Endothelial cell of umbilical vein (primary cell): Measurements from ENCODE around the gene ETV3. TPM values are rescaled to one million over a fixed set of nuclear protein-coding genes. Genes with fewer than 3 reads are reported as not detected.

Experiments used
- BruUV-seq: library from RNA; stranded (reverse); fragments of 400-500 nt; replicated peaks from 2 replicates; lab custom pipeline; 2021; lab: Mats Ljungman, UMichigan
- CTCF ChIA-PET: fragments of 300-600, 350-600 bp; sonication (Branson Sonifier 250); formaldehyde crosslinking; loops from one replicate; lab custom pipeline; 2021; ENCODE audit warnings: antibody characterized with exemption, inconsistent platforms; lab: Charles Lee
- POLR2A ChIA-PET: fragments of 300-600, 350-600 bp; sonication (Branson Sonifier 250); formaldehyde crosslinking; loops from one replicate; lab custom pipeline; 2021; ENCODE audit warnings: antibody characterized with exemption, inconsistent platforms; lab: Charles Lee
- DNase-seq: peaks from one replicate; pipeline ENCODE4 v3.0.0-alpha.2; 2011; ENCODE audit warnings: low read depth, low spot score
- FAIRE-seq: peaks from 2 replicates; lab custom pipeline; 2011; peaks lifted over from hg19 to GRCh38; lab: Jason Lieb, UNC
- H2AFZ ChIP-seq: 2 replicates; pipeline ENCODE4 v1.6.0; 2012; ENCODE audit warnings: low read depth, low read length, control low read depth, inconsistent platforms
- H3K27ac ChIP-seq: 2 replicates; pipeline ENCODE4 v1.5.1; 2011; ENCODE audit warnings: low read depth, mild to moderate bottlenecking, control low read depth, low read length, moderate library complexity; ENCODE audit not compliant: insufficient read depth
- H3K27me3 ChIP-seq, 2 experiments: 2 replicates each; pipeline versions ENCODE4 v1.6.0 to v1.6.1; 2011; ENCODE audit warnings: low read length in 2 of 2, mixed read lengths in 1 of 2; ENCODE audit not compliant: control insufficient read depth in 2 of 2, insufficient read depth in 2 of 2
- H3K36me3 ChIP-seq, 2 experiments: 2 replicates in 1 of 2; 3 replicates in 1 of 2; pipeline ENCODE4 v1.5.1; 2011; ENCODE audit warnings: low read length in 2 of 2, mild to moderate bottlenecking in 1 of 2, moderate library complexity in 1 of 2; ENCODE audit not compliant: control insufficient read depth in 2 of 2, insufficient read depth in 2 of 2; ENCODE audit errors: extremely low read depth in 1 of 2
- H3K4me1 ChIP-seq: 3 replicates; pipeline ENCODE4 v1.5.1; 2011; ENCODE audit warnings: mild to moderate bottlenecking, low read length; ENCODE audit not compliant: control insufficient read depth, insufficient read depth; ENCODE audit errors: extremely low read depth
- H3K4me2 ChIP-seq: 2 replicates; pipeline ENCODE4 v1.6.1; 2011; ENCODE audit warnings: low read length, control low read depth, mixed read lengths; ENCODE audit not compliant: insufficient read depth
- H3K4me3 ChIP-seq, 3 experiments: fragments of 200-600 bp in 1 of 3; sonication (generic), shearing (Covaris generic) in 1 of 3; replicated peaks in 1 of 3; 2 replicates each; pipeline ENCODE4 v1.5.1; 2011 to 2016; ENCODE audit warnings: control low read depth in 3 of 3, low read length in 3 of 3, mild to moderate bottlenecking in 2 of 3, inconsistent platforms in 1 of 3, low read depth in 1 of 3, moderate library complexity in 1 of 3; ENCODE audit not compliant: insufficient read depth in 1 of 3
- H3K79me2 ChIP-seq: 2 replicates; pipeline ENCODE4 v1.6.0; 2012; ENCODE audit warnings: low read length, inconsistent platforms; ENCODE audit not compliant: control insufficient read depth, insufficient read depth
- H3K9ac ChIP-seq: replicated peaks from 2 replicates; pipeline ENCODE3; 2011; ENCODE audit warnings: low read length, control low read depth; ENCODE audit not compliant: insufficient read depth; ENCODE audit errors: extremely low read depth
- H3K9me1 ChIP-seq: replicated peaks from 3 replicates; pipeline ENCODE4 v1.6.0; 2011; ENCODE audit warnings: mild to moderate bottlenecking, low read length; ENCODE audit not compliant: control insufficient read depth, insufficient read depth; ENCODE audit errors: extremely low read depth
- H3K9me3 ChIP-seq: replicated peaks from 2 replicates; pipeline ENCODE4 v1.5.1; 2012; ENCODE audit warnings: low read length, inconsistent platforms; ENCODE audit not compliant: control insufficient read depth, insufficient read depth
- H4K20me1 ChIP-seq: replicated peaks from 2 replicates; pipeline ENCODE3; 2011; ENCODE audit warnings: mild to moderate bottlenecking, low read length; ENCODE audit not compliant: control insufficient read depth, insufficient read depth; ENCODE audit errors: extremely low read depth
- EZH2 ChIP-seq: IDR thresholded peaks from 2 replicates; pipeline ENCODE4 v1.6.1; 2012; ENCODE audit warnings: borderline replicate concordance, low read depth, mild to moderate bottlenecking, moderate library complexity, low read length, inconsistent platforms; ENCODE audit not compliant: severe bottlenecking
- FOS ChIP-seq: IDR thresholded peaks from 2 replicates; pipeline ENCODE4 v1.6.1; 2011; ENCODE audit warnings: mild to moderate bottlenecking, low read length, moderate library complexity, borderline replicate concordance; ENCODE audit not compliant: insufficient read depth
- GATA2 ChIP-seq: IDR thresholded peaks from 2 replicates; pipeline ENCODE4 v1.7.0; 2011; ENCODE audit warnings: low read depth, mild to moderate bottlenecking, moderate library complexity, mixed read lengths, low read length; ENCODE audit not compliant: insufficient read length, insufficient read depth
- JUN ChIP-seq: IDR thresholded peaks from 2 replicates; pipeline ENCODE4 v1.6.1; 2011; ENCODE audit warnings: borderline replicate concordance, low read depth; ENCODE audit not compliant: insufficient read length, insufficient read depth
- POLR2AphosphoS5 ChIP-seq: IDR thresholded peaks from 2 replicates; pipeline ENCODE4 v1.6.1; 2012; ENCODE audit warnings: low read depth, mild to moderate bottlenecking, control low read depth, low read length, moderate library complexity; ENCODE audit not compliant: insufficient read depth
- dilution Hi-C: fragments of 300-500 bp; cut with MboI; formaldehyde crosslinking; loops from one replicate; pipeline ENCODE4 v1.15.0; 2019; ENCODE audit warnings: low sequenced_read_pairs; ENCODE audit not compliant: extremely low pct_ligation_motif_present
- intact Hi-C: fragments of 100-400 bp; cut with micrococcal nuclease; formaldehyde crosslinking; loops from one replicate; pipeline ENCODE4 v1.10.0; 2022
- polyA plus RNA-seq, 4 experiments: library from polyadenylated mRNA; depleted of rRNA in 3 of 4; stranded (reverse) in 3 of 4; unstranded in 1 of 4; fragments of >200 nt; gene quantifications; 2 replicates each; pipeline versions ENCODE4 v1.2.1 to v1.2.3, GENCODE V29; 2011 to 2012; ENCODE audit warnings: missing spikeins in 1 of 4
- total RNA-seq: library from RNA; stranded (reverse); gene quantifications from 2 replicates; pipeline ENCODE4 v1.2.3, GENCODE V29; 2021
- TF ChIP-seq, protein P1 (sequence below): IDR thresholded peaks from 2 replicates; pipeline ENCODE4 v1.6.1; 2011; ENCODE audit not compliant: insufficient read depth, insufficient read length

The ETV3 gene
- total and polyA plus RNA-seq, 2 donors (not counting 3 experiments of a cell fraction or from before 2014, with no cell fraction given): 6.8 to 22.3 TPM

GRCh38 chr1:157106813-157107189, 31.4 kb downstream of the ETV3 start:
- no peak for FAIRE-seq
- no peak overlapping the region for H3K9ac ChIP-seq
- H3K4me2 ChIP-seq: no peak overlapping the region

DNA sequence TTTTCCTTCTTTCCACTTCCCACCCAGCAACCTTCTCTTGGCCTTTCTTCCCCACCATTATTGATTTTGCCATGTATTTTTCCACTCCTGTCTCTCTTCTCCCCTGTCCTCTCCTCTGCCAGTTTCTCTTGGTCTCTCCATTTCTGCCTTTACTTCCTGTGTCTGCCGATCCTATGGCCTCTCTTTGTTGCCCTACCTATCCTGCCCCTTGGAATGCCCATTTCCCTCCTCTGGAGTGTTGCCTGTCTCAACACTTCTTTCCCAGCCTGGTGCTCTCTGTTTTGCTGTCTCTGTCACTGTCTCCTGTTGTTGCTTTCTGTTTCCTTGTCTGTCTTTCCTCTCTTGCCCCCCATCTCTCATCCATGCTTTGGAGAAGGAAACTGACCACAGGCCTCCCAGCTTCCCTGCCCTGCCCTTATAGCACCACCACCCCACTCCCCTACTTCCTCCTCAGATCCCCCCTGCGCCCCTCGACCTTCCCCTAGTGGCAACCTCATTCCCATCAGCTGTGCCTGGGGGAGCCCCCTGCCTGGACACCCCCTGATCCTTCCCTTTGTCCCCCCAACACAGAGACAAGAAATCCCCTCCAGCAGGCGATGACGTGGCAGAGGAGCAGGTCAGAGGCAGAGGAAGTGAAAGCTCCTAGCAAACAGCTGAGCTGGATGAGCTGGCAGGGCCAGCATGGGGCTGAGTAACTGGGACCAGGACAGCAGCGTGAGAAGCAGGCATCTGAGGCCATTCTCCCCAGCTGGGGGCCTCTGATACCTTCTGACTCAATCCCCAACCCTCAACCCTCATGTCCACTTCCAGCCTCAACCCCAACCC, 32.0 kb downstream of the ETV3 start:
- peak; percentile 76 for TF ChIP-seq FOS
- no peak for TF ChIP-seq GATA2
- TF ChIP-seq POLR2AphosphoS5: peak; percentile 19
- peak; percentile 4 for TF ChIP-seq JUN
- peak overlapping the region; percentile 93 for H2AFZ ChIP-seq
- intact Hi-C loops: loop anchor here (1.0 kb wide), 1 partner anchor 50 kb away; no protein-coding TSS in a partner anchor
- H4K20me1 ChIP-seq: no peaks in the 10 kb centered on the region
- H3K79me2 ChIP-seq: no peaks in the 10 kb centered on the region
- H3K9me3 ChIP-seq: no peaks in the 10 kb centered on the region
- no TSS peak for BruUV-seq
- H3K36me3 ChIP-seq: no peaks in the 10 kb centered on the region
- peaks cover 11% of the 10 kb centered on the region for H3K4me1 ChIP-seq
- ChIA-PET CTCF (interaction anchor here (0.6 to 14.4 kb wide), 6 partner anchors 11 to 50 kb away, joined by 3 to 160 read pairs (median 6); partner anchors contain the start of gene ETV3), POLR2A (no interaction called here)
- H3K27me3 ChIP-seq: peaks cover 4% of the 10 kb centered on the region in 2 experiments
- dilution Hi-C loops: no loop called here
- DNase-seq: peak; percentile 67
- H3K9ac ChIP-seq: no peak overlapping the region
- H3K27ac ChIP-seq: peak overlapping the region; percentile 35
- no peak overlapping the region for H3K4me3 ChIP-seq
- no peaks in the 10 kb centered on the region for H3K9me1 ChIP-seq
- H3K4me2 ChIP-seq: no peak overlapping the region
- FAIRE-seq: peak; percentile 85

More at GRCh38 chr1:157106813-157107189, 31.4 kb downstream of the ETV3 start:
- dilution Hi-C loops: no loop called here
- POLR2A ChIA-PET: no interaction called here
- no peak for TF ChIP-seq EZH2
- TF ChIP-seq, protein P1, sequence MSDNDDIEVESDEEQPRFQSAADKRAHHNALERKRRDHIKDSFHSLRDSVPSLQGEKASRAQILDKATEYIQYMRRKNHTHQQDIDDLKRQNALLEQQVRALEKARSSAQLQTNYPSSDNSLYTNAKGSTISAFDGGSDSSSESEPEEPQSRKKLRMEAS: no peak
- CTCF ChIA-PET: interaction anchor here (0.6 to 14.4 kb wide), 6 partner anchors 10 to 50 kb away, joined by 3 to 160 read pairs (median 6); partner anchors contain the start of gene ETV3
- Histone ChIP-seq H3K9me3 (no peaks in the 10 kb centered on the region), H3K36me3 (no peaks in the 10 kb centered on the region), H4K20me1 (no peaks in the 10 kb centered on the region), H3K79me2 (no peaks in the 10 kb centered on the region), H3K4me1 (peaks cover 11% of the 10 kb centered on the region), H3K27me3 (peaks cover 4% of the 10 kb centered on the region in 2 experiments), H3K27ac (no peak overlapping the region), H2AFZ (peak overlapping the region; percentile 93), H3K4me3 (no peak overlapping the region), H3K9me1 (no peaks in the 10 kb centered on the region)
- no peak for DNase-seq
- intact Hi-C loops: loop anchor here (1.0 kb wide), 1 partner anchor 50 kb away; no protein-coding TSS in a partner anchor
- BruUV-seq: no TSS peak
